RWPE1 (cell line): ENCODE measurements around the gene RNU5D-1.

Experiments
- CTCF ChIA-PET: fragments of 350-600 bp; sonication (Branson Sonifier 250); formaldehyde crosslinking; extraction: SDS; loops from one replicate; lab custom pipeline; 2021; lab: Yijun Ruan, JAX
- POLR2A ChIA-PET: fragments of 400-600 bp; formaldehyde crosslinking; extraction: SDS; loops from one replicate; lab custom pipeline; 2020; ENCODE audit warnings: antibody characterized with exemption; ENCODE audit not compliant: low non-redundant PET; lab: Yijun Ruan, JAX
- DNase-seq: peaks from one replicate; pipeline ENCODE4 v3.0.0; 2012; ENCODE audit warnings: low spot score
- H3K27ac ChIP-seq: fragments of 450-650 bp; 2 replicates; pipeline ENCODE4 v1.5.1; 2017
- TF ChIP-seq, protein P1 (sequence below): fragments of 450-650 bp; conservative IDR thresholded peaks from 2 replicates; pipeline ENCODE4 v1.5.1; 2017; ENCODE audit warnings: low read depth, mild to moderate bottlenecking

Gene RNU5D-1

DNA sequence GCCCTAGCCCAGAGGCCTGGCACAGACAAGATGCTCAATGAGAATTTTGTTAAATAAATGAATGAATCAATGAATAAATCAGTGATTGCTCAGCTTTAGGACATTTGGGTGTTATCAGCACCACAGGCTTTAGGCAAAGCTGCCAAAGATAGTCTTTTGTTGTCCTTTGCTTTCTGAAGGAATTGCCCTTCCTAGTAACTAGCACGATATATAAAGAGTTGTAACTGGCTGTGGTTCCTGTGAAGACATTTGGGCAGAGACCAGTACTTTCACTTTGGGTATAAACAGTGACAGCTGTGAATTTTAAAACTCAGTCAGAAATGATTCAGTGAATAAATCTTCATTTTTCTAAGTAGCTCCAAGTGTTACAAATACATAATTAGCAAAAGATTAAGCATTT is 13.3 kb downstream of the RNU5D-1 start:
- DNase-seq: no peak

DNA sequence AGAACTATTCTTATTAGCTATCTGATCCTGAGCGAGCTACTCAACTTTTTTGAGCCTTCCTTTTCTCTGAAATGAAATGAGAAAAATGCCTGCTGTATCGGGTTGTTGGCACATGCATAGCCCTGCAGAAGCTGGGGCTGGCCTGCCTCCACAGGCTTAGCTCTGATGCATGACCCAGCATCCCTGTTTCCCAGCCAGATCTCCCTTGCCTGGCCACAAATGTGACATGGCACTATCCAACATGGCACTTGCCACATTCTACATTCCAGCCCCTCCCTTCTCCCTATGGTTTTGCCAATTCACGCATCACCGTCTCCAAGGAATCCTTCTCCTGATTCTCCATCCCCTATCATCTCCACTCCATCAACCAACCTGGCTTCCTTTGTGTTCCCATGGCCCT is 13.8 kb downstream of the RNU5D-1 start:
- H3K27ac ChIP-seq: no peak overlapping the region
- TF ChIP-seq, protein P1, sequence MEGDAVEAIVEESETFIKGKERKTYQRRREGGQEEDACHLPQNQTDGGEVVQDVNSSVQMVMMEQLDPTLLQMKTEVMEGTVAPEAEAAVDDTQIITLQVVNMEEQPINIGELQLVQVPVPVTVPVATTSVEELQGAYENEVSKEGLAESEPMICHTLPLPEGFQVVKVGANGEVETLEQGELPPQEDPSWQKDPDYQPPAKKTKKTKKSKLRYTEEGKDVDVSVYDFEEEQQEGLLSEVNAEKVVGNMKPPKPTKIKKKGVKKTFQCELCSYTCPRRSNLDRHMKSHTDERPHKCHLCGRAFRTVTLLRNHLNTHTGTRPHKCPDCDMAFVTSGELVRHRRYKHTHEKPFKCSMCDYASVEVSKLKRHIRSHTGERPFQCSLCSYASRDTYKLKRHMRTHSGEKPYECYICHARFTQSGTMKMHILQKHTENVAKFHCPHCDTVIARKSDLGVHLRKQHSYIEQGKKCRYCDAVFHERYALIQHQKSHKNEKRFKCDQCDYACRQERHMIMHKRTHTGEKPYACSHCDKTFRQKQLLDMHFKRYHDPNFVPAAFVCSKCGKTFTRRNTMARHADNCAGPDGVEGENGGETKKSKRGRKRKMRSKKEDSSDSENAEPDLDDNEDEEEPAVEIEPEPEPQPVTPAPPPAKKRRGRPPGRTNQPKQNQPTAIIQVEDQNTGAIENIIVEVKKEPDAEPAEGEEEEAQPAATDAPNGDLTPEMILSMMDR: no peak
- DNase-seq: no peak
- ChIA-PET CTCF (no interaction called here), POLR2A (no interaction called here)

More for the DNA sequence above, 13.3 kb downstream of the RNU5D-1 start:
- no peak overlapping the region for H3K27ac ChIP-seq
- POLR2A ChIA-PET: no interaction called here
- TF ChIP-seq, protein P1: no peak
- CTCF ChIA-PET: interaction anchor here (0.8 to 1.1 kb wide), 2 partner anchors 11 to 1007 kb away, joined by 3 to 4 read pairs; no protein-coding TSS in a partner anchor

DNA sequence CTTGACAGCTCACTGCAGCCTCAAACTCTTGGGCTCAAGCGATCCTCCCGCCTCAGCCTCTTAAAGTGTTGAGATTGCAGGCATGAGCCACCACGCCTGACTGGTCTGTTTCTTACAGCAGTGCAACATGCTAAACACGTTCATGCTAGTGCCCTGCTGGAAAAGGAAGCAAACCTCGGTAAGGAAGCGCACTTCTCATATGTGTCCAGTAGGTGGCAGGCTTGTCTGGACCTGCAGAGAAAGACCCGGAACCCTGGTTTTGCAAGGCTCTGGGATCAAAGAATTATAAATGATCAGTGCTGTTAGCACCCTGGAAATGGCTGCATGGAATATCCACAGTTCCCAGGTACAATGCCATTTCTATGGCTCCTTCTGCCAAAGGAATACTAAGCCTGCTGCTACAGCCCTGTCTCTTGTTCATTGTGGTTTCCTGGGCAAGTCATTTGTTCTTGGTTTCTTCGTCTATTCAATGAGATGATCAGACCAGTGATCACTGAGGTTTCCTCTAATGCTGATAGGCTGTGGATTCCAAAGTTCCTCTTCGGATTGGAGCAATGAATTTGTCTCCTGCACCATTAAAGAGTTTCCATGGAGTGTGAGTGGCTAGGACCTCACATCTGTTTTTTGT is 15.9 kb downstream of the RNU5D-1 start:
- peak; percentile 71 for DNase-seq
- H3K27ac ChIP-seq: no peak overlapping the region
- POLR2A ChIA-PET: no interaction called here
- TF ChIP-seq, protein P1: peak; percentile 92
- CTCF ChIA-PET: interaction anchor here (0.6 kb wide), 1 partner anchor 11 kb away, joined by 4 read pairs; no protein-coding TSS in a partner anchor

DNA sequence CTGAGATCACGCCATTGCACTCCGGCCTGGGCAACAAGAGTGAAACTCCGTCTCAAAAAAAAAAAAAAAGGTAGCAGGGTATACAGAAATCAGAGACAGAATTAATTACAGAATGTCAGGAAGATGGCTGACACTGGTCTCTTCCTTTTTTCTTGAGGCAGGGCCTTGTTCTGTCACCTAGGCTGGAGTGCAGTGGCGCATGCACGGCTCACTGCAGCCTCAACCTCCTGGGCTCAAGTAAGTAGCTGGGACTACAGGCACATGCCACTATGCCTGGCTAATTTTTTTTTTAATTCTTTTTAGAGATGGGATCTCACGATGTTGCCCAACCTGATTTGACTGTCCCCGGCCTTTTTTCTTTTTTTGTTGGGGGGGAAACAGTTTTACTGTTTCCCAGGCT is 16.4 kb downstream of the RNU5D-1 start:
- ChIA-PET POLR2A (no interaction called here), CTCF (interaction anchor here (0.6 to 0.7 kb wide), 2 partner anchors 12 to 678 kb away, joined by 3 to 4 read pairs; no protein-coding TSS in a partner anchor)
- TF ChIP-seq, protein P1: no peak
- no peak overlapping the region for H3K27ac ChIP-seq
- no peak for DNase-seq

DNA sequence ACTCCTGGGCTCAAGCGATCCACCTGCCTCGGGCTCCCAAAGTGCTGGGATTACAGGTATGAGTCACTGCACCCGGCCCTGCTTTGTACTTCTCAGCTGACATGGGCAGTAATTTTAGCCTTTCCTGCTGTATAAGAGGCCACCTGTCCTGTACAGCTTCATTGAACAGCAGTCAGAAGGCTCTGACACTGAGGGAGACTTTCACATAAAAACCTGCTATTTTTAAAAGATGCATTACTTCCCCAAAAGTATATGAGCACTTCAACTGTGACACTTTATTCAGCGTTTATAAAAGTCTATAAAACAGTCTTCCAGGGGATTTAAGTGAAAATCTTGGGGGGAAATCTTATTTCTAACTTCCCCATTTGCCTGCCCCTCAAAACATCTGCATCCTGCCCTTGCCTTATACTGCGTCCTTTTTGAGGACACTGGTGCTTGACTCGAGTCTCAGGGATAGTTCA is 17.6 kb downstream of the RNU5D-1 start:
- no peak for DNase-seq
- TF ChIP-seq, protein P1: no peak
- CTCF ChIA-PET: interaction anchor here (0.8 kb wide), 1 partner anchor 36 kb away, joined by 5 read pairs; no protein-coding TSS in a partner anchor
- H3K27ac ChIP-seq: no peak overlapping the region
- POLR2A ChIA-PET: no interaction called here

DNA sequence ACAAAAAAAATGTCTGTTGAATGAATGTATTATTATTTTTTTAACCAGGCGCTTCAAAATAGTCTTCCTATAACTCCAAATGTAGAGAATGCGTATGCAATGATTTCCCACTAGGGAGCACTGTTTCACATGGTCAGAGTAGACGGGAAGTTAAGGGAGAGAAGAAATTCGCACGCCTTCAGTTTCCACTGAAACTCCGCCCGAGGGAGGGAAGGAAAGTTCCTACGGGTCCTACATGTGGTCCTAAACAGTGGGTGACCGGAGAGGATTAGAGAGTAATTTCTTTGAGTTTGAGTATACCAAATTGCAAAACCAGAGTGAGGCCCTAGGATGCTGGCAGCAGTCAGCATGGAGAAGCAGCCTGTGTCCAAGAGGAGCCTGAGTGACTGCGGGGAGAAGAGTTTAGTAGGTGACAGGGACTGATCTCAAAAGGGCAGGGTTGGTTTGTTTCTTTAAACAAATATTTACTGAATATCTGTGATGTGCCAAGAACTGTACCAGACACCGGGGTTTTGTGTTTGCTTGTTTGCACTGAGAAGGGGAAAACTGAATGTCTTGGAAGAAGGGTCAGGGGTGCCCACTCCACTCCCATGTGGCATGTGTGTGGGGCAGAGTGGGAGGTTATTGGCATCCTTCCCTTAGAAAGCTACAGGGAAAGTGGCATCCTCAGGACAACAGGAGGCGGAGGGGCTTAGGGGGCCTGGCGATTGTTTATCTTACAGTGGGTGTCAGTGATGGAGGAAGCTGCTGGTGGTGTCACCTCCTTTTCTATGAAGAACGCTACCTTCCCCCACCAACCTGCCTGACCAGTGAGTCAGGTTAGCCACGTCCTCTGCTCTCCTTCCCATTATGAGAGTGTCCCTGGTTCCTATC is 22.8 kb downstream of the RNU5D-1 start:
- TF ChIP-seq, protein P1: peak; percentile 30; the same call in 1 of the 2 replicates
- POLR2A ChIA-PET: no interaction called here
- H3K27ac ChIP-seq: no peak overlapping the region
- CTCF ChIA-PET: no interaction called here
- no peak for DNase-seq
